Smooth muscle cell (in vitro differentiated cells): ENCODE results near the gene CATSPER3. TPM values are rescaled to one million over a fixed set of nuclear protein-coding genes. Genes with fewer than 3 reads are reported as not detected.
A peak's percentile ranks its signal among the peaks of the same experiment; 100 is the strongest.

Experiments used
- DNase-seq: peaks from one replicate; lab custom pipeline; 2025; ENCODE audit not compliant: unreplicated experiment; lab: John Stamatoyannopoulos, UW
- H2AFZ ChIP-seq: fragments of 200-600 bp; sonication (generic); 2 replicates; pipeline ENCODE4 v1.6.0; 2016; ENCODE audit warnings: antibody characterized with exemption, low read depth, mild to moderate bottlenecking
- H3F3A ChIP-seq: fragments of 200-600 bp; sonication (generic); 2 replicates; pipeline ENCODE4 v1.6.0; 2017; ENCODE audit warnings: antibody characterized with exemption, low read depth
- H3K27ac ChIP-seq: fragments of 200-600 bp; sonication (generic); 2 replicates; pipeline ENCODE4 v1.5.1; 2016; ENCODE audit warnings: low read depth, mild to moderate bottlenecking
- H3K27me3 ChIP-seq: fragments of 200-600 bp; sonication (generic); 2 replicates; pipeline ENCODE4 v1.6.1; 2016; ENCODE audit warnings: low read depth, mild to moderate bottlenecking
- H3K36me3 ChIP-seq: fragments of 200-600 bp; sonication (generic); 2 replicates; pipeline ENCODE4 v1.5.1; 2016; ENCODE audit warnings: low read depth
- H3K4me1 ChIP-seq: fragments of 200-600 bp; sonication (generic); 2 replicates; pipeline ENCODE4 v1.5.1; 2016; ENCODE audit warnings: low read depth
- H3K4me2 ChIP-seq: fragments of 200-600 bp; sonication (generic); 2 replicates; pipeline ENCODE4 v1.6.0; 2016; ENCODE audit warnings: mild to moderate bottlenecking
- H3K4me3 ChIP-seq: fragments of 200-600 bp; sonication (generic); 2 replicates; pipeline ENCODE4 v1.5.1; 2016; ENCODE audit warnings: mild to moderate bottlenecking
- H3K79me2 ChIP-seq: fragments of 200-600 bp; sonication (generic); 2 replicates; pipeline ENCODE4 v1.6.0; 2016; ENCODE audit warnings: low read depth, mild to moderate bottlenecking
- H3K9ac ChIP-seq: fragments of 200-600 bp; sonication (generic); 2 replicates; pipeline ENCODE4 v1.6.0; 2016; ENCODE audit warnings: low read depth
- H3K9me3 ChIP-seq: fragments of 200-600 bp; sonication (generic); replicated peaks from 2 replicates; pipeline ENCODE4 v1.5.1; 2016; ENCODE audit warnings: low read depth
- H4K20me1 ChIP-seq: fragments of 200-600 bp; sonication (generic); 2 replicates; pipeline ENCODE4 v1.6.0; 2016; ENCODE audit warnings: low read depth
- WGBS: methylation state at CpG from one replicate; pipeline ENCODE4 v1.1.7; 2016; ENCODE audit warnings: low lambda C conversion rate; 5-methylcytosine and 5-hydroxymethylcytosine counted together
- polyA plus RNA-seq: library from polyadenylated mRNA; unstranded; fragments of >200 nt; fragmentation: Nextera tagmentation; extraction: Ambion mirVana; gene quantifications from 2 replicates; pipeline ENCODE4 v1.2.1, GENCODE V29; 2016
- total RNA-seq: library from RNA; depleted of rRNA; stranded (reverse); fragments of >200 nt; gene quantifications from 2 replicates; pipeline ENCODE4 v1.2.3, GENCODE V29; 2014
- TF ChIP-seq, protein P1 (sequence below): fragments of 200-600 bp; sonication (generic); IDR thresholded peaks from 2 replicates; pipeline ENCODE4 v1.5.1; 2017; ENCODE audit warnings: borderline replicate concordance, mild to moderate bottlenecking, antibody characterized with exemption; ENCODE audit not compliant: insufficient read depth, poor library complexity, severe bottlenecking

CATSPER3 gene
- total and polyA plus RNA-seq, 2 experiments from 2014 or later, result not detected

DNA sequence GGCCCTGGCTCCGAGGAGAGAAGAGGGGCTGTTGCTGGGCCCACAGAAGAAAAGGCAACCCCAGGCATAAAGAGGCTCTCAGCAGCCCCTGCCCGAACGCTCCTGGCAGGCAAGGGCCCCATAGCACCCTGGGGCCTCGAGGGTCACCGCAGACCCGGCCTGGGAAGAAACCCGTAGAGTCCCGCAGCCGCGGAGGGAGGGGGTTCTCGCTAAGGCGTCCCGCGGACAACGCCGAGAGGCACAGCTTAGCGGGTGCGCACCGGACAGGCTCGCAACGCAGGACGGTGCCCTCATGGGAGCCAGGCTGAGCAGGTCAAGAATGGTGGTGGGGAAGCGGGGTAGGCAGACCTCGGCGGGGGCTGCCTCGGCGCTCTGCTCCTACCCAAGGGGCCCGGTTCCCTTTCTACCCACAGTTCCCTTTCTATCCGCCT is 59.6 kb downstream of the CATSPER3 start:
- H3K9me3 ChIP-seq, result no peaks in the 10 kb centered on the region
- no peaks in the 10 kb centered on the region for H3K36me3 ChIP-seq
- peaks cover 18% of the 10 kb centered on the region for H3K27me3 ChIP-seq
- TF ChIP-seq, protein P1, sequence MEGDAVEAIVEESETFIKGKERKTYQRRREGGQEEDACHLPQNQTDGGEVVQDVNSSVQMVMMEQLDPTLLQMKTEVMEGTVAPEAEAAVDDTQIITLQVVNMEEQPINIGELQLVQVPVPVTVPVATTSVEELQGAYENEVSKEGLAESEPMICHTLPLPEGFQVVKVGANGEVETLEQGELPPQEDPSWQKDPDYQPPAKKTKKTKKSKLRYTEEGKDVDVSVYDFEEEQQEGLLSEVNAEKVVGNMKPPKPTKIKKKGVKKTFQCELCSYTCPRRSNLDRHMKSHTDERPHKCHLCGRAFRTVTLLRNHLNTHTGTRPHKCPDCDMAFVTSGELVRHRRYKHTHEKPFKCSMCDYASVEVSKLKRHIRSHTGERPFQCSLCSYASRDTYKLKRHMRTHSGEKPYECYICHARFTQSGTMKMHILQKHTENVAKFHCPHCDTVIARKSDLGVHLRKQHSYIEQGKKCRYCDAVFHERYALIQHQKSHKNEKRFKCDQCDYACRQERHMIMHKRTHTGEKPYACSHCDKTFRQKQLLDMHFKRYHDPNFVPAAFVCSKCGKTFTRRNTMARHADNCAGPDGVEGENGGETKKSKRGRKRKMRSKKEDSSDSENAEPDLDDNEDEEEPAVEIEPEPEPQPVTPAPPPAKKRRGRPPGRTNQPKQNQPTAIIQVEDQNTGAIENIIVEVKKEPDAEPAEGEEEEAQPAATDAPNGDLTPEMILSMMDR, result no peak
- H3K4me3 ChIP-seq, result peak overlapping the region; percentile 88
- H3K9ac ChIP-seq, result peak overlapping the region; percentile 64
- H3K4me1 ChIP-seq, result peaks cover 19% of the 10 kb centered on the region
- H3K79me2 ChIP-seq, result peaks cover 99% of the 10 kb centered on the region
- 20% methylated on average over 29 of the region's 29 CpGs for WGBS
- H4K20me1 ChIP-seq, result peaks cover 62% of the 10 kb centered on the region
- peak overlapping the region; percentile 98 for H3K4me2 ChIP-seq
- peak overlapping the region; percentile 84 for H3K27ac ChIP-seq
- peaks cover 15% of the 10 kb centered on the region for H3F3A ChIP-seq
- DNase-seq, result no peak
- no peak overlapping the region for H2AFZ ChIP-seq

DNA sequence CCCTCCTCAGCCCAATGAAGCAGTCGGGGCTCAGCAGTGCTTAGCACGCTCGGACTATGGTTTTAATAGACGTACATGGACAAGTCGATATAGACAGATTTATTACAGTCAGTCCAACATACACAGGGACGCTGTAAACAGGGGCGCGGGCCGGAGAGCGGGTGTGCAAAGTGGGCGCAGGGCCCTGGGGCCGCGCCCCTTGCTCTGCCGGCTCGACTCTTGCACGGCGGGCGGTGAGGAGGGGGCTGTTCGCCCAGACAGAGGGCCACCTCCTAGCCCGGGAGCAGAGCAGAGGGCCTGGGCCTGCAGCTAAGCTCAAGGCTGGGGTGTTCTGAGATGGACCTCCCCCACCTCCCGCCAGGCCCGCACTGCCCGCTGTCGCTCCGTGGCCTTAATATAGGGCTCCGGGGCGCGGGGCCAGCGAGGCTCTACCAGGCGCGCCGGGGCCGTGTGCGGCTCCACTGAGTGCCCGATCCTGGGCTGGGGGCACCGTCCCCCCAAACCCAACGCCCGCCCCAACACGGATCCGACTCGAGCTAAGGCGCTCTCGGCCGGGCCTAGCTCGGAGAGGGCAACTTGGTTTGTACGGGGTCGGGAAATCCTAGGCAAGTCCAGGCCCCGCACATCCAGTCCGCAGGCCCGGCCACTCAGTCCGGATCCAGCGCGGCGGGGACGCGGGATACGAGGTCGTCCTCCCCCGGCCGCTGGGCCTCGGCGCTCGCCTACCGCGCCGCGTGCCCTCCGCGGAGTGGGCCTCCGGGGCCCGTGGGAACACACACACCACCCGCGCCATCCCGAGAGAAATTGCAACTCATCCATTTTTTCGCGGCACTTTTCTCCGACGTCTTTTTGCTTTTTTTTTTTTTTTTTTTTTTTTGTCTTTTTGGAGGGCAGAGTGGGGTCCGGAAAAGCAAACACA is 60.2 kb downstream of the CATSPER3 start:
- DNase-seq, result no peak
- H3K79me2 ChIP-seq, result peaks cover 99% of the 10 kb centered on the region
- H3K4me1 ChIP-seq, result peaks cover 19% of the 10 kb centered on the region
- 24% methylated on average over 71 of the region's 79 CpGs for WGBS
- TF ChIP-seq, protein P1, result no peak
- peak overlapping the region; percentile 98 for H3K4me2 ChIP-seq
- H3F3A ChIP-seq, result peaks cover 15% of the 10 kb centered on the region
- H3K9ac ChIP-seq, result peak overlapping the region; percentile 64
- H3K36me3 ChIP-seq, result no peaks in the 10 kb centered on the region
- H4K20me1 ChIP-seq, result peaks cover 69% of the 10 kb centered on the region
- peaks cover 18% of the 10 kb centered on the region for H3K27me3 ChIP-seq
- H3K9me3 ChIP-seq, result no peaks in the 10 kb centered on the region
- no peak overlapping the region for H2AFZ ChIP-seq
- peak overlapping the region; percentile 84 for H3K27ac ChIP-seq
- peak overlapping the region; percentile 88 for H3K4me3 ChIP-seq

DNA sequence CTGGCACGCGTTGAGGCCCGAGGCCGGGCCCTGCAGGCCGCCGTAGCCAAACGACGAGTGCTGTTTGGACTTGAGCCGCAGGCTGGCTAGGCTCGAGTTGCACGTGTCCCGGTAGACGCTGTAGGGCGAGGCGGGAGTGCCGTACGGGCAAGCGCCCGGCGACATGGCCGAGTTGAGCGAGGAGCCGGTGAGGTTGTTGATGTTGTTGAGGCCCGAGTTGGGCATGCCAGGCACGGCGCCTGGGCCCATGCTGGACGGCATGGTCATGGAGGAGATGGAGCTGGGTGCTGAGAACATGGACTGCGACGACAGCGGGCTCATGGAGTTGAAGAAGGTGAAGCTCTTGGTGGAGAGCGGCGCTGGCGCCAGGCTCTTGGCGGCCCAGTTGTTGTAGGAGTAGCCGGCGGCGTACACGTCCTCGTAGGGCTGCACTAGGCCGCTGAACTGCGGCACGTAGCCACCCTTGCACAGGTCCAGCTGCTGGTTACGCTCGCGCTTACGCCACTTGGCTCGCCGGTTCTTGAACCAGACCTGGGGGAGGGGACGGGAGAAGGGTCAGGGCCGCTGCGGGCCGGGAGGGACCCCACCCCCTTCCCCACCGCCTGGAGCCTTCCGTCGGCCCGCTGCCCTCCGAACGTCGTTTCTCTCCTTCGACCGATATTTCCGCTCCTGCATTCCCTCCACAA is 61.2 kb downstream of the CATSPER3 start:
- no peak overlapping the region for H2AFZ ChIP-seq
- H3F3A ChIP-seq, result peaks cover 15% of the 10 kb centered on the region
- WGBS, result 15% methylated on average over 40 of the region's 62 CpGs
- H3K4me3 ChIP-seq, result peak overlapping the region; percentile 88
- H3K79me2 ChIP-seq, result peaks cover 97% of the 10 kb centered on the region
- peaks cover 18% of the 10 kb centered on the region for H3K27me3 ChIP-seq
- TF ChIP-seq, protein P1, result no peak
- H3K9me3 ChIP-seq, result no peaks in the 10 kb centered on the region
- no peak for DNase-seq
- H4K20me1 ChIP-seq, result peaks cover 76% of the 10 kb centered on the region
- H3K4me2 ChIP-seq, result peak overlapping the region; percentile 98
- peak overlapping the region; percentile 84 for H3K27ac ChIP-seq
- H3K36me3 ChIP-seq, result no peaks in the 10 kb centered on the region
- peaks cover 19% of the 10 kb centered on the region for H3K4me1 ChIP-seq
- peak overlapping the region; percentile 86 for H3K9ac ChIP-seq
